ENCODE measurements around the gene CCDC28A.

DNA sequence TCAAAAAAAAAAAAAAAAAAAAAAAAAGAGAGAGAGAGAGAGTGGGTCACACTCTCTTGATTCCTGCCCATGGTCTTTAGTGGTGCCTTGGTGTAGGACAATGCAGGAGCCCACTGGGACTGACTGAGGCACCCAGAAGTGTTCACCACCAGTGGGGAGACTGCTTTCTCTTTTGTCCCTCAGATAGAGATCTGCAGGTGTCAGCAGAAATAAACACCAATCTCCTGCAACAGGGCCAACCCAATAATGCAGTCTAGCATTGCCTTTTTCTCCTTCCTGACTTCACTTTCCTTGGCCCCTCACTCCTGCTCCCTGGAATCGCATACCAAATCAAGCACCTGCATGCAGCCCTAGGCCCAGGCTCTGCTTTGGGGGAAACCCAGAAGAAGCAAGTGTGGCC is 39.0 kb upstream of the CCDC28A start:
- TF ChIP-seq EZH2 (IDR thresholded peaks at IDR 0.05; ENCODE audit: low read length, missing control alignments) = no peak
- TF ChIP-seq, protein P1, sequence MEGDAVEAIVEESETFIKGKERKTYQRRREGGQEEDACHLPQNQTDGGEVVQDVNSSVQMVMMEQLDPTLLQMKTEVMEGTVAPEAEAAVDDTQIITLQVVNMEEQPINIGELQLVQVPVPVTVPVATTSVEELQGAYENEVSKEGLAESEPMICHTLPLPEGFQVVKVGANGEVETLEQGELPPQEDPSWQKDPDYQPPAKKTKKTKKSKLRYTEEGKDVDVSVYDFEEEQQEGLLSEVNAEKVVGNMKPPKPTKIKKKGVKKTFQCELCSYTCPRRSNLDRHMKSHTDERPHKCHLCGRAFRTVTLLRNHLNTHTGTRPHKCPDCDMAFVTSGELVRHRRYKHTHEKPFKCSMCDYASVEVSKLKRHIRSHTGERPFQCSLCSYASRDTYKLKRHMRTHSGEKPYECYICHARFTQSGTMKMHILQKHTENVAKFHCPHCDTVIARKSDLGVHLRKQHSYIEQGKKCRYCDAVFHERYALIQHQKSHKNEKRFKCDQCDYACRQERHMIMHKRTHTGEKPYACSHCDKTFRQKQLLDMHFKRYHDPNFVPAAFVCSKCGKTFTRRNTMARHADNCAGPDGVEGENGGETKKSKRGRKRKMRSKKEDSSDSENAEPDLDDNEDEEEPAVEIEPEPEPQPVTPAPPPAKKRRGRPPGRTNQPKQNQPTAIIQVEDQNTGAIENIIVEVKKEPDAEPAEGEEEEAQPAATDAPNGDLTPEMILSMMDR (conservative IDR thresholded peaks at IDR 0.05 in 1 of 2, IDR thresholded peaks at IDR 0.05 in 1 of 2; ENCODE audit: low read depth in 1 of 2, low read length in 2 of 2) = no peak

All from fibroblast of lung (primary cell).